Measurements from ENCODE around the gene SDK1. TPM values are rescaled to one million over a fixed set of nuclear protein-coding genes. Genes with fewer than 3 reads are reported as not detected.

Gene SDK1
- total RNA-seq, 2 experiments from 2014 or later, result 0.19 to 0.36 TPM

DNA sequence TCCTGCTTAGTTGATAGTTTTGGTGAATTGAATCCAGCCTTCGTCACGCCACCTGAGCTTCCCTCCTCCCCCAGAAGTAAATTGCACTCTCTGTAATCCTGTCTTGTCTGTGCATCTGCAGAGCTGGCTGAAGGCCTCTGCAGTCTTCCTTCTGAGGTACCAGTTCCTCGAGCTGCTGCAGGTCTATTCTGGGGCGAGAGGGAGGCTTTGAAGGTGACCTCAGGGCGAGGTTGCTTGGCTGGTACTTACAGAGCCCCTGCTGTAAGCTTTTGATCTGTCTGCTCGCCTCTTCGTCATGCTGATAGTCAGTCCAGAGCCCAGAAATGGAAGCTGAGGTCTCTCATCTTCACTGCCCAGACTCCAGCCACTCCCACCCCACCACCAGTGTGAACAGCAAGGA is 867.5 kb downstream of the SDK1 start:
- DNase-seq (ENCODE audit: low spot score), result no peak
- no peaks in the 10 kb centered on the region for H3K36me3 ChIP-seq (ENCODE audit: insufficient read depth, low read length)
- no peak overlapping the region for H2AFZ ChIP-seq (ENCODE audit: low read length)
- no peak overlapping the region for H3K27ac ChIP-seq (ENCODE audit: low read depth, low read length, poor library complexity, severe bottlenecking)
- H3K4me3 ChIP-seq (ENCODE audit: low read depth, low read length, poor library complexity, severe bottlenecking), result no peak overlapping the region
- intact Hi-C loops (cut with micrococcal nuclease; ENCODE audit: unreplicated experiment), result no loop called here
- H3K4me1 ChIP-seq (ENCODE audit: insufficient read depth, low read length, poor library complexity, severe bottlenecking), result no peaks in the 10 kb centered on the region
- no peaks in the 10 kb centered on the region for H4K20me1 ChIP-seq (ENCODE audit: insufficient read depth, low read length)
- H3K9me2 ChIP-seq (ENCODE audit: insufficient read depth, low read length), result no peaks in the 10 kb centered on the region
- no peak for TF ChIP-seq EZH2phosphoT487 (IDR thresholded peaks at IDR 0.05; ENCODE audit: borderline replicate concordance, low read depth, low read length)
- TF ChIP-seq, protein P1, sequence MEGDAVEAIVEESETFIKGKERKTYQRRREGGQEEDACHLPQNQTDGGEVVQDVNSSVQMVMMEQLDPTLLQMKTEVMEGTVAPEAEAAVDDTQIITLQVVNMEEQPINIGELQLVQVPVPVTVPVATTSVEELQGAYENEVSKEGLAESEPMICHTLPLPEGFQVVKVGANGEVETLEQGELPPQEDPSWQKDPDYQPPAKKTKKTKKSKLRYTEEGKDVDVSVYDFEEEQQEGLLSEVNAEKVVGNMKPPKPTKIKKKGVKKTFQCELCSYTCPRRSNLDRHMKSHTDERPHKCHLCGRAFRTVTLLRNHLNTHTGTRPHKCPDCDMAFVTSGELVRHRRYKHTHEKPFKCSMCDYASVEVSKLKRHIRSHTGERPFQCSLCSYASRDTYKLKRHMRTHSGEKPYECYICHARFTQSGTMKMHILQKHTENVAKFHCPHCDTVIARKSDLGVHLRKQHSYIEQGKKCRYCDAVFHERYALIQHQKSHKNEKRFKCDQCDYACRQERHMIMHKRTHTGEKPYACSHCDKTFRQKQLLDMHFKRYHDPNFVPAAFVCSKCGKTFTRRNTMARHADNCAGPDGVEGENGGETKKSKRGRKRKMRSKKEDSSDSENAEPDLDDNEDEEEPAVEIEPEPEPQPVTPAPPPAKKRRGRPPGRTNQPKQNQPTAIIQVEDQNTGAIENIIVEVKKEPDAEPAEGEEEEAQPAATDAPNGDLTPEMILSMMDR (conservative IDR thresholded peaks at IDR 0.05; ENCODE audit: low read length), result no peak
- no peaks in the 10 kb centered on the region for H3K79me2 ChIP-seq (ENCODE audit: insufficient read depth, low read depth, low read length)
- ChIA-PET CTCF (ENCODE audit: unreplicated experiment) (no interaction called here), POLR2A (no interaction called here)
- no TSS peak for BruUV-seq (replicated peaks)
- no peak overlapping the region for H3K4me2 ChIP-seq (ENCODE audit: low read length)
- no peaks in the 10 kb centered on the region for H3K9me3 ChIP-seq (ENCODE audit: low read length)

DNA sequence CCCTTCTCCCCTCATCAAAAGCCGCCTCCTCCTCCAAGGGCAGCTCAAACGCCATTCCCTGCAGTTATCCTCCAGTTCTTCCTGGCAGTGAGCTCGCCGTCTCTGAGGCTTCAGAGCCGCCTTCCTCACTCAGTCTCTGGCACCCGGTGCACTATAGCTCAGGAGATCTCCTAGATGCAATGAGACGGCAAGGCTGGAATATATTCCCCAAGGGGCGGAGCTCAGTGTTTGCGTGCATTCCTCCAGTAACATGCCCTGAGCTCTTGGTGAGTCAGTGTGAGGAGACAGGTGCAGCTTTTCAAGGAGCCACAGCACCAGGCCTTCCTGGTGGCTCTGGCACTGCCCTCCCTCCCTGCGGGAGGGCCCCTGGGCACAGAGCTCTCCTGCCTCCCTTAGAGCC is 868.4 kb downstream of the SDK1 start:
- TF ChIP-seq EZH2phosphoT487 (IDR thresholded peaks at IDR 0.05; ENCODE audit: borderline replicate concordance, low read depth, low read length), result no peak
- TF ChIP-seq, protein P1 (conservative IDR thresholded peaks at IDR 0.05; ENCODE audit: low read length), result no peak
- no peaks in the 10 kb centered on the region for H3K36me3 ChIP-seq (ENCODE audit: insufficient read depth, low read length)
- ChIA-PET POLR2A (interaction anchor here (0.8 kb wide), 1 partner anchor 653 kb away, joined by 3 read pairs; no protein-coding TSS in a partner anchor), CTCF (ENCODE audit: unreplicated experiment) (no interaction called here)
- no peaks in the 10 kb centered on the region for H3K9me2 ChIP-seq (ENCODE audit: insufficient read depth, low read length)
- no peaks in the 10 kb centered on the region for H3K9me3 ChIP-seq (ENCODE audit: low read length)
- no peak overlapping the region for H2AFZ ChIP-seq (ENCODE audit: low read length)
- H3K27ac ChIP-seq (ENCODE audit: low read depth, low read length, poor library complexity, severe bottlenecking), result no peak overlapping the region
- H3K79me2 ChIP-seq (ENCODE audit: insufficient read depth, low read depth, low read length), result no peaks in the 10 kb centered on the region
- no peak overlapping the region for H3K4me2 ChIP-seq (ENCODE audit: low read length)
- no peak overlapping the region for H3K4me3 ChIP-seq (ENCODE audit: low read depth, low read length, poor library complexity, severe bottlenecking)
- intact Hi-C loops (cut with micrococcal nuclease; ENCODE audit: unreplicated experiment), result no loop called here
- no peak for DNase-seq (ENCODE audit: low spot score)
- BruUV-seq (replicated peaks), result no TSS peak
- H3K4me1 ChIP-seq (ENCODE audit: insufficient read depth, low read length, poor library complexity, severe bottlenecking), result no peaks in the 10 kb centered on the region
- H4K20me1 ChIP-seq (ENCODE audit: insufficient read depth, low read length), result no peaks in the 10 kb centered on the region

DNA sequence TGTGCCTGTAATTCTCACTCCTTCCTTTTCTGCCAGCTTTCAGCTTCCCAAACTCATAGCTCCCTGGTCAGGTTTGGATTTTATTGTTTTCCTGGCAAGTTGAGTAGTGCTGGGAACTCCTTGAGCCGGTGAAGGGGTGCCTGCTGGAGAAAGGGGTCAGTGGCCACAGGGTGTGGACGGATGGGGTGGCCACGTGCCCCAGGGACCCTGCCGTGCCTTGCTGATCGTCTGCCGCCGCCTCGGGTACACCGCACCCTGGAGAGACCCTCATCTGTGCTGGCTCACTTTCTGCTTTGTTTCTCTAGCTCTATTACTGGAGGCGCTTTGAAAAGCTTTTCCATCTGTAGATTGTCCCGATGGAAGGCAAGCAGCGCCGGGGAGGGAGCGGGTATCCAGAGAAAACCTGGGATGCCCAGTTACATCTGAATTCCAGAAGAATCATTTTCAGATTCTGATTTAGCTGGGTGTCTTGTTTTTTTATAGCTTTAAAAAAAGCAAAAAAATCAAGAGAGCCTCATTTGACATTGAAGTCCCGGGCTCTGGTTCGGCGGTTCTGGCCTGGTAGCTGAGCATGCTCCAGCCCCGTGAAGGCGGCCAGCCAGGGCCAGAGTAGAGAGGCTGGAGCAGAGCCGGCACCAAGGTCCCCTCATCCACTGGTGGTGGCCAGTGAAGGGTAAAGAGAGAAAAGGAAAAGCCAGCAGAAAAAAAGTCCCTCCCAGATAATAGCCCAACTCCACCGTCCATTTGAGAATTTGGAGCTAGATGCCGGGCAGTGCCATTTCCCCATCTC is 870.1 kb downstream of the SDK1 start:
- Histone ChIP-seq H3K79me2 (ENCODE audit: insufficient read depth, low read depth, low read length) (no peaks in the 10 kb centered on the region), H3K4me2 (ENCODE audit: low read length) (no peak overlapping the region), H3K36me3 (ENCODE audit: insufficient read depth, low read length) (no peaks in the 10 kb centered on the region), H3K27ac (ENCODE audit: low read depth, low read length, poor library complexity, severe bottlenecking) (no peak overlapping the region), H2AFZ (ENCODE audit: low read length) (no peak overlapping the region), H3K9me2 (ENCODE audit: insufficient read depth, low read length) (no peaks in the 10 kb centered on the region), H3K9me3 (ENCODE audit: low read length) (no peaks in the 10 kb centered on the region), H3K4me3 (ENCODE audit: low read depth, low read length, poor library complexity, severe bottlenecking) (no peak overlapping the region), H4K20me1 (ENCODE audit: insufficient read depth, low read length) (no peaks in the 10 kb centered on the region), H3K4me1 (ENCODE audit: insufficient read depth, low read length, poor library complexity, severe bottlenecking) (no peaks in the 10 kb centered on the region)
- no peak for TF ChIP-seq EZH2phosphoT487 (IDR thresholded peaks at IDR 0.05; ENCODE audit: borderline replicate concordance, low read depth, low read length)
- TF ChIP-seq, protein P1 (conservative IDR thresholded peaks at IDR 0.05; ENCODE audit: low read length), result no peak
- ChIA-PET CTCF (ENCODE audit: unreplicated experiment) (no interaction called here), POLR2A (interaction anchor here (0.7 kb wide), 1 partner anchor 37 kb away, joined by 3 read pairs; no protein-coding TSS in a partner anchor)
- BruUV-seq (replicated peaks), result no TSS peak
- DNase-seq (ENCODE audit: low spot score), result no peak
- intact Hi-C loops (cut with micrococcal nuclease; ENCODE audit: unreplicated experiment), result no loop called here

Measured in OCI-LY7 (cell line).